NCI-H460 (cell line): ENCODE measurements around the gene CHST11. TPM values are rescaled to one million over a fixed set of nuclear protein-coding genes. Genes with fewer than 3 reads are reported as not detected.

Experiments
- DNase-seq: peaks from one replicate; pipeline ENCODE4 v3.0.0-alpha.2; 2016; ENCODE audit warnings: low read depth; ENCODE audit errors: extremely low read depth
- total RNA-seq: library from RNA; depleted of rRNA; stranded (reverse); fragments of >200 nt; shearing (Covaris generic); gene quantifications from 2 replicates; pipeline ENCODE4 v1.2.3, GENCODE V29; 2014

CHST11 gene
- total RNA-seq, 1 experiment from 2014 or later = 2.9 TPM

- no peak for DNase-seq
Measured at GRCh38 chr12:104640956-104641355, 184.2 kb downstream of the CHST11 start.

GRCh38 chr12:104641862-104642261 lies 185.1 kb downstream of the CHST11 start:
- no peak for DNase-seq

GRCh38 chr12:104643093-104643818 lies 186.5 kb downstream of the CHST11 start:
- no peak for DNase-seq

- no peak for DNase-seq
Measured at GRCh38 chr12:104643819-104644669, 187.3 kb downstream of the CHST11 start.

GRCh38 chr12:104648756-104649155 lies 192.0 kb downstream of the CHST11 start:
- no peak for DNase-seq

- DNase-seq = no peak
Measured at GRCh38 chr12:104649217-104649824, 192.6 kb downstream of the CHST11 start.

- DNase-seq = no peak
Measured at GRCh38 chr12:104649921-104650320, 193.2 kb downstream of the CHST11 start.

GRCh38 chr12:104650541-104650940 lies 193.8 kb downstream of the CHST11 start:
- no peak for DNase-seq

GRCh38 chr12:104651811-104652210 lies 195.1 kb downstream of the CHST11 start:
- no peak for DNase-seq

- DNase-seq = no peak
Measured at GRCh38 chr12:104652358-104652757, 195.6 kb downstream of the CHST11 start.

GRCh38 chr12:104652910-104653309 lies 196.2 kb downstream of the CHST11 start:
- DNase-seq = no peak

GRCh38 chr12:104653730-104654664 lies 197.2 kb downstream of the CHST11 start:
- DNase-seq = no peak

GRCh38 chr12:104654665-104655609 lies 198.2 kb downstream of the CHST11 start:
- DNase-seq = no peak

- DNase-seq = no peak
Measured at GRCh38 chr12:104656383-104656782, 199.6 kb downstream of the CHST11 start.

GRCh38 chr12:104656921-104657320 lies 200.2 kb downstream of the CHST11 start:
- DNase-seq = no peak

GRCh38 chr12:104657726-104658484 lies 201.2 kb downstream of the CHST11 start:
- DNase-seq = no peak

GRCh38 chr12:104659058-104659457 lies 202.3 kb downstream of the CHST11 start:
- no peak for DNase-seq

GRCh38 chr12:104662203-104662602 lies 205.5 kb downstream of the CHST11 start:
- DNase-seq = no peak

GRCh38 chr12:104662908-104663307 lies 206.2 kb downstream of the CHST11 start:
- no peak for DNase-seq
